ENCODE results near the gene ETV3L.

- TF ChIP-seq JUN (IDR thresholded peaks at IDR 0.05; ENCODE audit: low read depth, low read length) (no peak), EP300 (IDR thresholded peaks at IDR 0.05; ENCODE audit: borderline replicate concordance in 1 of 2, low read depth in 2 of 2, low read length in 2 of 2) (no peak), EGR1 (IDR thresholded peaks at IDR 0.05; ENCODE audit: borderline replicate concordance, low read depth, low read length) (no peak), SUZ12 (IDR thresholded peaks at IDR 0.05; ENCODE audit: low read length) (no peak), CTCF (IDR thresholded peaks at IDR 0.05; ENCODE audit: control extremely low read depth in 1 of 3, insufficient read depth in 1 of 3, low read depth in 1 of 3, low read length in 3 of 3) (no peak), CHD7 (IDR thresholded peaks at IDR 0.05; ENCODE audit: insufficient replicate concordance, low read length) (no peak)
Measured at GRCh38 chr1:157056269-157056668, 43.3 kb downstream of the ETV3L start.
